ENCODE data around the gene GAS2L3.

DNA sequence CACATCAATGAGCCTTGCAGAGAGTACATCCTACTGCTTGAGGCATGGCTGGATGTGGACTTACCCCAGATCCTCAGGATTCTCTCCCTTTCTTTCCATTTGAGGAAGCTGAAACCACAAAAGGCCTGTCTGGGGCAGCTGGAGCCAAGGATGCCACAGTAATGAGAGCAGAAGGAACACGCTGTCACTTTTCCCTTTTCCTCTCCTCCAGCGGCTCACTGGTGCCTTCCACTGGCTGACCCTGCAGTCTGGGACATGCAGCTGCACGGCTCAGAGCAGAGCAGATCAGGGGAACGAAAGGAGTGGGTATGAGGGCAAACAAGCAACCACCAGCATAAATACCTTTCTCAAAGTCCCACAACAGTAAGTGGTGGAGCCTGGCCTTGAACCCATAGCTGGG is 78.2 kb downstream of the GAS2L3 start:
- TF ChIP-seq, protein P1, sequence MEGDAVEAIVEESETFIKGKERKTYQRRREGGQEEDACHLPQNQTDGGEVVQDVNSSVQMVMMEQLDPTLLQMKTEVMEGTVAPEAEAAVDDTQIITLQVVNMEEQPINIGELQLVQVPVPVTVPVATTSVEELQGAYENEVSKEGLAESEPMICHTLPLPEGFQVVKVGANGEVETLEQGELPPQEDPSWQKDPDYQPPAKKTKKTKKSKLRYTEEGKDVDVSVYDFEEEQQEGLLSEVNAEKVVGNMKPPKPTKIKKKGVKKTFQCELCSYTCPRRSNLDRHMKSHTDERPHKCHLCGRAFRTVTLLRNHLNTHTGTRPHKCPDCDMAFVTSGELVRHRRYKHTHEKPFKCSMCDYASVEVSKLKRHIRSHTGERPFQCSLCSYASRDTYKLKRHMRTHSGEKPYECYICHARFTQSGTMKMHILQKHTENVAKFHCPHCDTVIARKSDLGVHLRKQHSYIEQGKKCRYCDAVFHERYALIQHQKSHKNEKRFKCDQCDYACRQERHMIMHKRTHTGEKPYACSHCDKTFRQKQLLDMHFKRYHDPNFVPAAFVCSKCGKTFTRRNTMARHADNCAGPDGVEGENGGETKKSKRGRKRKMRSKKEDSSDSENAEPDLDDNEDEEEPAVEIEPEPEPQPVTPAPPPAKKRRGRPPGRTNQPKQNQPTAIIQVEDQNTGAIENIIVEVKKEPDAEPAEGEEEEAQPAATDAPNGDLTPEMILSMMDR (IDR thresholded peaks at IDR 0.05): no peak
- TF ChIP-seq EZH2 (IDR thresholded peaks at IDR 0.05; ENCODE audit: borderline replicate concordance, insufficient read depth, low read depth, low read length, poor library complexity, severe bottlenecking): no peak
